DOHH2 (cell line): ENCODE measurements around the gene ASPM.

Source experiments
- EZH2phosphoT487 ChIP-seq: fragments of 200-600 bp; sonication (generic); IDR thresholded peaks from 2 replicates; pipeline ENCODE4 v1.6.1; 2017; ENCODE audit warnings: borderline replicate concordance, mild to moderate bottlenecking, antibody characterized with exemption, low read length, moderate library complexity, mixed read lengths
- TF ChIP-seq, protein P1 (sequence below): fragments of 200-600 bp; sonication (generic); IDR thresholded peaks from one replicate; pipeline ENCODE4 v1.5.1; 2014; ENCODE audit warnings: antibody characterized with exemption, mild to moderate bottlenecking, low read depth, low read length; ENCODE audit not compliant: poor library complexity, severe bottlenecking

DNA sequence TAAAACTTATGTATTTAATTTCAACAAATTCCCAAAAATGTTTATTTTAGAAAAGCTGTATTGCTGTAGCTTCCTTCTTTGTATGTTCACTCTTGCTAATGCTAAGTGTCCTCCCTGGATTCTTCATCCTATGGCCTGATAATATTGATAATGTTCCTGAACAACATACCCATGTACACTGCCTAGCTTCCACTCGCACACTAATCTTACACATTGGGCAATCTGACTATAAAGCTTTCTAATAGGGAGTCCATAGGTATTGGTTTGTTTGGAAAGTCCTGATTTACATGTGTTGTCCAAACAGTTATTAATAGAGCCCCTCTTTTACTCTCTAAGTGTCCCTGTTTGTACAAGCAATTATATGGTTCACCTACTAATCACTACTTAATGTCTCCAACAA lies 80.2 kb downstream of the ASPM start:
- TF ChIP-seq, protein P1, sequence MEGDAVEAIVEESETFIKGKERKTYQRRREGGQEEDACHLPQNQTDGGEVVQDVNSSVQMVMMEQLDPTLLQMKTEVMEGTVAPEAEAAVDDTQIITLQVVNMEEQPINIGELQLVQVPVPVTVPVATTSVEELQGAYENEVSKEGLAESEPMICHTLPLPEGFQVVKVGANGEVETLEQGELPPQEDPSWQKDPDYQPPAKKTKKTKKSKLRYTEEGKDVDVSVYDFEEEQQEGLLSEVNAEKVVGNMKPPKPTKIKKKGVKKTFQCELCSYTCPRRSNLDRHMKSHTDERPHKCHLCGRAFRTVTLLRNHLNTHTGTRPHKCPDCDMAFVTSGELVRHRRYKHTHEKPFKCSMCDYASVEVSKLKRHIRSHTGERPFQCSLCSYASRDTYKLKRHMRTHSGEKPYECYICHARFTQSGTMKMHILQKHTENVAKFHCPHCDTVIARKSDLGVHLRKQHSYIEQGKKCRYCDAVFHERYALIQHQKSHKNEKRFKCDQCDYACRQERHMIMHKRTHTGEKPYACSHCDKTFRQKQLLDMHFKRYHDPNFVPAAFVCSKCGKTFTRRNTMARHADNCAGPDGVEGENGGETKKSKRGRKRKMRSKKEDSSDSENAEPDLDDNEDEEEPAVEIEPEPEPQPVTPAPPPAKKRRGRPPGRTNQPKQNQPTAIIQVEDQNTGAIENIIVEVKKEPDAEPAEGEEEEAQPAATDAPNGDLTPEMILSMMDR, result no peak
- no peak for TF ChIP-seq EZH2phosphoT487
